ENCODE results near the gene RORB.

- TF ChIP-seq CTCF (IDR thresholded peaks at IDR 0.05) (no peak), POLR2A (IDR thresholded peaks at IDR 0.05) (no peak)
These were observed 49.5 kb upstream of the RORB start for GRCh38 chr9:74447451-74448193.

Measured in body of pancreas (tissue), 4 donors.